ENCODE data around the gene TGDS. TPM values are rescaled to one million over a fixed set of nuclear protein-coding genes. Genes with fewer than 3 reads are reported as not detected.

Gene TGDS
- total and polyA plus RNA-seq, 2 experiments from 2014 or later, result 14.2 to 18.3 TPM

- in situ Hi-C loops (cut with MboI), result no loop called here
Observed at GRCh38 chr13:94546061-94546839, 49.7 kb downstream of the TGDS start.

DNA sequence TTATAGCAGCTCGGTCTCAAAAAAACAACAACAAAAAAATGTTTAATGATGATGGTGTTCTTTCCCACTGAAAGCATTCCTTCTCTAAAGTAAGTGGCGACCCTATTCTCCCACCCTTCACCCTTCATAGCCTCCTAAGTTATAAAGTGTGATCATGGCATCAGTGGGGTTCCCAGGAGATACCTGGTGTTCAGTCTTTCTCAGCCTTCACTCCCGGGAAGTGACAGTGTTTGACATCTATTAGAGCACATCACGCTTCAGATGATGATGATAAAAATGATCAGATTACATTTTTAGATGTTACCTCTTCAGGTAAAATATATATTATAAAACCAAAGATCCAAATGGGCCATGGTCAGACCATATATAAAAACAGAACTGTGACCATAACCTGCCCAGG is 51.0 kb downstream of the TGDS start:
- Histone ChIP-seq H3K4me1 (ENCODE audit: insufficient read depth) (0 out of 2 replicates have a peak, but pooled peaks cover 5% of the 10 kb centered on the region), H3K9me3 (ENCODE audit: low read depth) (no peaks in the 10 kb centered on the region), H3K4me3 (no peak overlapping the region), H2AFZ (no peak overlapping the region), H3K27me3 (replicated peaks; ENCODE audit: insufficient read depth) (no peaks in the 10 kb centered on the region), H3K36me3 (ENCODE audit: low read depth) (no peaks in the 10 kb centered on the region), H3K79me2 (ENCODE audit: insufficient read depth) (no peaks in the 10 kb centered on the region), H3K9ac (no peak overlapping the region), H4K20me1 (ENCODE audit: insufficient read depth) (no peaks in the 10 kb centered on the region), H3F3A (ENCODE audit: insufficient read depth) (peaks cover 13% of the 10 kb centered on the region), H3K27ac (no peak overlapping the region), H3K9me2 (ENCODE audit: insufficient read depth) (no peaks in the 10 kb centered on the region), H3K4me2 (ENCODE audit: unreplicated experiment) (no peak overlapping the region)
- DNase-seq, result no peak
- 73 to 78% methylated on average over 4 of the region's 4 CpGs for WGBS, 2 experiments (ENCODE audit: low coverage in 1 of 2, low lambda C conversion rate in 2 of 2, missing lambda C conversion rate in 2 of 2)
- in situ Hi-C loops (cut with MboI), result no loop called here
- TF ChIP-seq EZH2 (IDR thresholded peaks at IDR 0.05; ENCODE audit: insufficient read depth, poor library complexity, severe bottlenecking), result no peak
- no peak for TF ChIP-seq EZH2phosphoT487 (IDR thresholded peaks at IDR 0.05; ENCODE audit: insufficient read depth, low read depth)

More at GRCh38 chr13:94546061-94546839, 49.7 kb downstream of the TGDS start:
- Histone ChIP-seq H3K79me2 (ENCODE audit: insufficient read depth) (no peaks in the 10 kb centered on the region), H3K9ac (no peak overlapping the region), H3K4me3 (no peak overlapping the region), H2AFZ (no peak overlapping the region), H3K27ac (no peak overlapping the region), H3K4me1 (ENCODE audit: insufficient read depth) (peaks cover 10% of the 10 kb centered on the region; the same call in 1 of the 2 replicates), H3K36me3 (ENCODE audit: low read depth) (no peaks in the 10 kb centered on the region), H3K9me3 (ENCODE audit: low read depth) (no peaks in the 10 kb centered on the region), H3K27me3 (replicated peaks; ENCODE audit: insufficient read depth) (no peaks in the 10 kb centered on the region), H4K20me1 (ENCODE audit: insufficient read depth) (no peaks in the 10 kb centered on the region), H3K4me2 (ENCODE audit: unreplicated experiment) (no peak overlapping the region), H3K9me2 (ENCODE audit: insufficient read depth) (no peaks in the 10 kb centered on the region), H3F3A (ENCODE audit: insufficient read depth) (peaks cover 26% of the 10 kb centered on the region)
- DNase-seq, result no peak
- TF ChIP-seq EZH2 (IDR thresholded peaks at IDR 0.05; ENCODE audit: insufficient read depth, poor library complexity, severe bottlenecking) (no peak), EZH2phosphoT487 (IDR thresholded peaks at IDR 0.05; ENCODE audit: insufficient read depth, low read depth) (no peak)
- WGBS, 2 experiments (ENCODE audit: low coverage in 1 of 2, low lambda C conversion rate in 2 of 2, missing lambda C conversion rate in 2 of 2), result 85 to 88% methylated on average over 10 of the region's 10 CpGs

- H3K4me3 ChIP-seq, result no peak overlapping the region
- 16 to 27% methylated on average over 6 of the region's 6 CpGs for WGBS, 2 experiments (ENCODE audit: low coverage in 1 of 2, low lambda C conversion rate in 2 of 2, missing lambda C conversion rate in 2 of 2)
Observed at GRCh38 chr13:94542917-94543316, 53.0 kb downstream of the TGDS start.

DNA sequence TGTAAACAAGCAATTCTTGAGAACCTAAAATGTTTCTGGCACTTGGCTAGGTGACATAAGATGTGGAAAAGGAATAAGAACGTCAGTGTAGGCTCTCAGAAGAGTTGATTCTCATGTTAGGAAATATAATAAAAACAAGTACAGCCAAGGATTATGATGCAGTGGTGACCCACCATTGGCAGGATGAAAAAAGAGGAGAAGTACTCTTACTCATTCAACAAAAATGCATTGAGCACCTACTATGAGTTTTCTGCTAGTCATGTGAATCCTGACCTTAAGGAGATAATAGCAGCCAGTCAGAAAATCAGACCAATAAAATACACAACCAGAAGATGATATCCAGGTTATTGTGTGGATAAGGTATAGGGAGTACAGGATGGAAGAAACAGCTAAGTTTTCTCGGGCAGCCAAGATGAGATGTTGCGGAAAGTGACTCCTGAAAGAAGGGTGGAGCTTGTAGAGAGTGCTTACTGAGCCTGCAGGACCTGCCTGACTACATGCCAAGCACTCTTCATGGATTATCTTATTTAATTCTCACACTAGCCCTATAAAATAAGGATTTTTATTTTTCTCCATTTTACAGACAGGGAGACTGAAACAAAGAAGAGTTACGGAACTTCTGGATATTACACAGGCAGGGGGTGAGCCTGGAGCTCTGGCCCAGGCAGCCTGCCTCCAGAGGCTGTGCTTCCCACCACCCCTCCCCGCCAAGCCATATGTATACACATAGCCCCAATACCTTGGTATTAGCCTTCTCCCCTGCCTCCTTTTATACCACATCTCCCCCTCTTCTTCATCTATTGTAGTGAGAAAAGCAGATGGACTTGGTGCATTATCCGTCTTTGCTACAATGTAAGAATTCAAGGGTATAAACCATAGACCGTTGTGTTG is 58.0 kb downstream of the TGDS start:
- Histone ChIP-seq H3K4me1 (ENCODE audit: insufficient read depth) (no peaks in the 10 kb centered on the region), H3K4me2 (ENCODE audit: unreplicated experiment) (no peak overlapping the region), H3K27me3 (replicated peaks; ENCODE audit: insufficient read depth) (peaks cover 6% of the 10 kb centered on the region; the same call in 1 of the 2 replicates), H2AFZ (no peak overlapping the region), H3K4me3 (no peak overlapping the region), H3K27ac (no peak overlapping the region), H3K36me3 (ENCODE audit: low read depth) (no peaks in the 10 kb centered on the region), H3K9ac (no peak overlapping the region), H3K9me3 (ENCODE audit: low read depth) (no peaks in the 10 kb centered on the region), H3F3A (ENCODE audit: insufficient read depth) (no peaks in the 10 kb centered on the region), H3K79me2 (ENCODE audit: insufficient read depth) (no peaks in the 10 kb centered on the region), H4K20me1 (ENCODE audit: insufficient read depth) (no peaks in the 10 kb centered on the region), H3K9me2 (ENCODE audit: insufficient read depth) (no peaks in the 10 kb centered on the region)
- no peak for TF ChIP-seq EZH2phosphoT487 (IDR thresholded peaks at IDR 0.05; ENCODE audit: insufficient read depth, low read depth)
- WGBS, 2 experiments (ENCODE audit: low coverage in 1 of 2, low lambda C conversion rate in 2 of 2, missing lambda C conversion rate in 2 of 2), result 79 to 81% methylated on average over 7 of the region's 7 CpGs
- in situ Hi-C loops (cut with MboI), result no loop called here
- no peak for DNase-seq

More at GRCh38 chr13:94542917-94543316, 53.0 kb downstream of the TGDS start:
- Histone ChIP-seq H3F3A (ENCODE audit: insufficient read depth) (peaks cover under 1% of the 10 kb centered on the region), H3K9me3 (ENCODE audit: low read depth) (no peaks in the 10 kb centered on the region), H3K36me3 (ENCODE audit: low read depth) (no peaks in the 10 kb centered on the region), H3K4me1 (ENCODE audit: insufficient read depth) (no peaks in the 10 kb centered on the region), H3K4me2 (ENCODE audit: unreplicated experiment) (no peak overlapping the region), H3K27me3 (replicated peaks; ENCODE audit: insufficient read depth) (peaks cover 6% of the 10 kb centered on the region; the same call in 1 of the 2 replicates), H3K27ac (no peak overlapping the region), H4K20me1 (ENCODE audit: insufficient read depth) (no peaks in the 10 kb centered on the region), H3K9ac (no peak overlapping the region), H2AFZ (no peak overlapping the region), H3K9me2 (ENCODE audit: insufficient read depth) (no peaks in the 10 kb centered on the region), H3K79me2 (ENCODE audit: insufficient read depth) (no peaks in the 10 kb centered on the region)
- in situ Hi-C loops (cut with MboI), result no loop called here
- no peak for DNase-seq
- TF ChIP-seq EZH2phosphoT487 (IDR thresholded peaks at IDR 0.05; ENCODE audit: insufficient read depth, low read depth) (no peak), EZH2 (IDR thresholded peaks at IDR 0.05; ENCODE audit: insufficient read depth, poor library complexity, severe bottlenecking) (no peak)

All from GM23248 (cell line).